K562 (cell line): Measurements from ENCODE around the gene TRAP1. TPM values are rescaled to one million over a fixed set of nuclear protein-coding genes. Genes with fewer than 3 reads are reported as not detected.

Source experiments
- BRD9 ChIP-seq: fragments of 450-650 bp; IDR thresholded peaks from 2 replicates; pipeline ENCODE4 v1.6.1; 2018; ENCODE audit warnings: low read depth; ENCODE audit not compliant: partially characterized antibody
- ELF4 ChIP-seq: fragments of 450-650 bp; formaldehyde crosslinking; IDR thresholded peaks from 2 replicates; pipeline ENCODE4 v1.4.0; 2022; ENCODE audit warnings: missing genetic modification characterization
- ELK3 ChIP-seq: fragments of 450-650 bp; formaldehyde crosslinking; IDR thresholded peaks from 2 replicates; pipeline ENCODE4 v1.4.0; 2020; ENCODE audit warnings: mild to moderate bottlenecking
- JUN ChIP-seq, 2 experiments: sonication (generic) in 1 of 2; formaldehyde crosslinking in 1 of 2; IDR thresholded peaks; 2 replicates each; pipeline versions ENCODE4 v1.6.1 to v1.8.0; 2012 to 2022; ENCODE audit warnings: borderline replicate concordance in 2 of 2, mild to moderate bottlenecking in 2 of 2, improper control_type of control experiment in 1 of 2, low read depth in 1 of 2, low read length in 1 of 2, missing genetic modification reagents in 1 of 2
- MYNN ChIP-seq, 2 experiments: sonication (generic); formaldehyde crosslinking in 1 of 2; IDR thresholded peaks; 2 replicates each; pipeline versions ENCODE4 v1.5.0 to v1.6.1; 2016 to 2020; ENCODE audit warnings: antibody characterized with exemption in 1 of 2, missing genetic modification reagents in 1 of 2
- RHOXF2B ChIP-seq: fragments of 250-450 bp; sonication (Bioruptor Pico); conservative IDR thresholded peaks from 2 replicates; pipeline ENCODE4 v1.5.1; 2021
- SOX6 ChIP-seq: fragments of 450-650 bp; IDR thresholded peaks from 2 replicates; pipeline ENCODE4 v1.6.1; 2014; ENCODE audit warnings: mild to moderate bottlenecking
- TBP ChIP-seq: optimal IDR thresholded peaks from 2 replicates; pipeline ENCODE3; 2011; ENCODE audit warnings: low read depth, low read length, improper control_type of control experiment
- XRCC3 ChIP-seq: fragments of 450-650 bp; IDR thresholded peaks from 2 replicates; pipeline ENCODE4 v1.6.1; 2017; ENCODE audit warnings: mild to moderate bottlenecking, moderate library complexity
- ZNF143 ChIP-seq: sonication (generic); formaldehyde crosslinking; IDR thresholded peaks from 2 replicates; pipeline ENCODE4 v1.9.0; 2022; ENCODE audit warnings: mild to moderate bottlenecking, missing genetic modification reagents
- ZNF431 ChIP-seq: sonication (generic); formaldehyde crosslinking; IDR thresholded peaks from 2 replicates; pipeline ENCODE4 v1.8.0; 2022; ENCODE audit warnings: mild to moderate bottlenecking, missing genetic modification reagents
- ZNF668 ChIP-seq: fragments of 250-450 bp; sonication (Bioruptor Pico); IDR thresholded peaks from 2 replicates; pipeline ENCODE4 v1.8.0; 2022; ENCODE audit warnings: mild to moderate bottlenecking, inconsistent platforms
- polyA plus RNA-seq, 8 experiments: library from polyadenylated mRNA; depleted of rRNA in 4 of 8; stranded (reverse) in 5 of 8; unstranded in 3 of 8; fragments of >200 nt; fragmentation: Nextera tagmentation in 2 of 8; fragmentation: Illumina TruSeq in 1 of 8; extraction: Ambion mirVana in 2 of 8; extraction: Trizol in 1 of 8; gene quantifications; 2 replicates each; pipeline versions ENCODE4 v1.2.1 to v1.2.3, GENCODE V29; 2011 to 2014; ENCODE audit warnings: inconsistent platforms in 1 of 8, missing spikeins in 1 of 8
- total RNA-seq, 7 experiments: library from RNA; depleted of rRNA in 6 of 7; stranded (reverse); fragments of >200 nt in 6 of 7; fragmentation: Illumina TruSeq in 2 of 7; extraction: Trizol in 2 of 7; gene quantifications; 2 replicates each; pipeline versions ENCODE4 v1.2.1 to v1.2.3, GENCODE V29; 2011 to 2021; ENCODE audit warnings: low replicate concordance in 1 of 7
- TF ChIP-seq, protein P1 (sequence below), 2 experiments: fragments of 150-350 bp in 1 of 2; IDR thresholded peaks; 2 replicates each; pipeline ENCODE4 v1.6.1; 2012 to 2016; ENCODE audit warnings: low read depth in 2 of 2, low read length in 2 of 2, mild to moderate bottlenecking in 1 of 2, moderate library complexity in 1 of 2
- TF ChIP-seq, protein P2 (sequence below): sonication (generic); formaldehyde crosslinking; IDR thresholded peaks from 2 replicates; pipeline ENCODE4 v1.8.1; 2022; ENCODE audit warnings: missing genetic modification reagents
- TF ChIP-seq, protein P3 (sequence below): fragments of 250-450 bp; sonication (Bioruptor Pico); IDR thresholded peaks from 2 replicates; pipeline ENCODE4 v1.9.0; 2021; ENCODE audit warnings: mild to moderate bottlenecking, inconsistent platforms

The TRAP1 gene
- total and polyA plus RNA-seq, 9 of the 15 experiments (the other 6 are each of a cell fraction or from before 2014, with no cell fraction given): 19.1 to 436 (median 301) TPM

DNA sequence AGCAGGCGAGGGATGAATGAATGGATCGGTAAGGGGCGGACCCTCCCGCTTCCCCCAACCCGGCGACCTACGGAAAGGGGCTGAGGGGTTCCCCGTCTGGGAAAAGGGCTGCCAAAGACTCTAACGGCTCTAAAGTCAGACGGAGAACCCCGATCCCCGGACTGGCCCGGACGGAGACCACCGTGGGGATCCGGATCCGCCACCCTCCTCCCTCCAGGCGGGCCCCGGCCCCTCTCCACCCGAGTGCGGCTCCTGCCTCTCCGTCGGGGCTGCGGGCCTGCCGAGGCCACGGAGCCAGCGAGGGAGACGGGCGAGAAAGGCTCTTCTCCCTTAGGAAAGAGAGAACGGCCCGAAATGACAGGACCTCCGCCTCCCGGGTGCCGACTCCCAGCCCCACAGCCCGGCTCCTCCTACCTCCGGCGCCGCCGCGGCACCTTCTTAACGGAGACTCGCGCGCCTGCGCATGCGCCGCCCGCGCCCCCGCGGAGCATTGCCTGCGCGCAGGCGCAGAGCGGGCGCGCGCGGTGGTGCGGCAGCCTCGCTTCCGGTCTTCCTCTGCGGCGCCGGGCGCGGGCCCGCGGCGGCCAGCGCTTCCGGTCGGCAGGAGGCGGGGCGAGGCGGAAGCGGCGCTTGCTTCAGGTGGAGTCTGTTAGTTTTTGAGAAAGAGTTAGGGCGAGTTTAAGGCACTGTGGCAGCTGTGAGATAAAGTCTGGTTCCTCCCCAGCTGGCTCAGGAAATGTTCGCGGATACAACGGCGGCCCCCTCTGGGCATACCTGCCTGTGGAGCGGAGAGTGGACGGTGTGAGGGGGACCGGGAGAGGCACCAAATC lies 106.0 kb downstream of the TRAP1 start, which contains the start of gene SLX4 (continued):
- TF ChIP-seq, protein P1, sequence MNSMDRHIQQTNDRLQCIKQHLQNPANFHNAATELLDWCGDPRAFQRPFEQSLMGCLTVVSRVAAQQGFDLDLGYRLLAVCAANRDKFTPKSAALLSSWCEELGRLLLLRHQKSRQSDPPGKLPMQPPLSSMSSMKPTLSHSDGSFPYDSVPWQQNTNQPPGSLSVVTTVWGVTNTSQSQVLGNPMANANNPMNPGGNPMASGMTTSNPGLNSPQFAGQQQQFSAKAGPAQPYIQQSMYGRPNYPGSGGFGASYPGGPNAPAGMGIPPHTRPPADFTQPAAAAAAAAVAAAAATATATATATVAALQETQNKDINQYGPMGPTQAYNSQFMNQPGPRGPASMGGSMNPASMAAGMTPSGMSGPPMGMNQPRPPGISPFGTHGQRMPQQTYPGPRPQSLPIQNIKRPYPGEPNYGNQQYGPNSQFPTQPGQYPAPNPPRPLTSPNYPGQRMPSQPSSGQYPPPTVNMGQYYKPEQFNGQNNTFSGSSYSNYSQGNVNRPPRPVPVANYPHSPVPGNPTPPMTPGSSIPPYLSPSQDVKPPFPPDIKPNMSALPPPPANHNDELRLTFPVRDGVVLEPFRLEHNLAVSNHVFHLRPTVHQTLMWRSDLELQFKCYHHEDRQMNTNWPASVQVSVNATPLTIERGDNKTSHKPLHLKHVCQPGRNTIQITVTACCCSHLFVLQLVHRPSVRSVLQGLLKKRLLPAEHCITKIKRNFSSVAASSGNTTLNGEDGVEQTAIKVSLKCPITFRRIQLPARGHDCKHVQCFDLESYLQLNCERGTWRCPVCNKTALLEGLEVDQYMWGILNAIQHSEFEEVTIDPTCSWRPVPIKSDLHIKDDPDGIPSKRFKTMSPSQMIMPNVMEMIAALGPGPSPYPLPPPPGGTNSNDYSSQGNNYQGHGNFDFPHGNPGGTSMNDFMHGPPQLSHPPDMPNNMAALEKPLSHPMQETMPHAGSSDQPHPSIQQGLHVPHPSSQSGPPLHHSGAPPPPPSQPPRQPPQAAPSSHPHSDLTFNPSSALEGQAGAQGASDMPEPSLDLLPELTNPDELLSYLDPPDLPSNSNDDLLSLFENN (IDR thresholded peaks at IDR 0.05; ENCODE audit: low read depth in 2 of 2, low read length in 2 of 2): no peak
- TF ChIP-seq MYNN (IDR thresholded peaks at IDR 0.05) (no peak), MYNN (CRISPR knock-in tag; IDR thresholded peaks at IDR 0.05) (no peak), BRD9 (no peak), ZNF431 (no peak), XRCC3 (no peak), SOX6 (0 out of 2 replicates have a peak, but pooled peaks have one; percentile 10), ELF4 (peak; percentile 28; the same call in 1 of the 2 replicates), ZNF143 (CRISPR knock-in tag) (no peak), JUN (IDR thresholded peaks at IDR 0.05; ENCODE audit: borderline replicate concordance, low read depth, low read length) (no peak), JUN (CRISPR knock-in tag; IDR thresholded peaks at IDR 0.05; ENCODE audit: borderline replicate concordance) (no peak), ELK3 (CRISPR knock-in tag) (no peak), ZNF668 (CRISPR knock-in tag) (no peak), RHOXF2B (no peak), TBP (peak; percentile 64)
- TF ChIP-seq, protein P2, sequence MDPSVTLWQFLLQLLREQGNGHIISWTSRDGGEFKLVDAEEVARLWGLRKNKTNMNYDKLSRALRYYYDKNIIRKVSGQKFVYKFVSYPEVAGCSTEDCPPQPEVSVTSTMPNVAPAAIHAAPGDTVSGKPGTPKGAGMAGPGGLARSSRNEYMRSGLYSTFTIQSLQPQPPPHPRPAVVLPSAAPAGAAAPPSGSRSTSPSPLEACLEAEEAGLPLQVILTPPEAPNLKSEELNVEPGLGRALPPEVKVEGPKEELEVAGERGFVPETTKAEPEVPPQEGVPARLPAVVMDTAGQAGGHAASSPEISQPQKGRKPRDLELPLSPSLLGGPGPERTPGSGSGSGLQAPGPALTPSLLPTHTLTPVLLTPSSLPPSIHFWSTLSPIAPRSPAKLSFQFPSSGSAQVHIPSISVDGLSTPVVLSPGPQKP: no peak
- TF ChIP-seq, protein P3, sequence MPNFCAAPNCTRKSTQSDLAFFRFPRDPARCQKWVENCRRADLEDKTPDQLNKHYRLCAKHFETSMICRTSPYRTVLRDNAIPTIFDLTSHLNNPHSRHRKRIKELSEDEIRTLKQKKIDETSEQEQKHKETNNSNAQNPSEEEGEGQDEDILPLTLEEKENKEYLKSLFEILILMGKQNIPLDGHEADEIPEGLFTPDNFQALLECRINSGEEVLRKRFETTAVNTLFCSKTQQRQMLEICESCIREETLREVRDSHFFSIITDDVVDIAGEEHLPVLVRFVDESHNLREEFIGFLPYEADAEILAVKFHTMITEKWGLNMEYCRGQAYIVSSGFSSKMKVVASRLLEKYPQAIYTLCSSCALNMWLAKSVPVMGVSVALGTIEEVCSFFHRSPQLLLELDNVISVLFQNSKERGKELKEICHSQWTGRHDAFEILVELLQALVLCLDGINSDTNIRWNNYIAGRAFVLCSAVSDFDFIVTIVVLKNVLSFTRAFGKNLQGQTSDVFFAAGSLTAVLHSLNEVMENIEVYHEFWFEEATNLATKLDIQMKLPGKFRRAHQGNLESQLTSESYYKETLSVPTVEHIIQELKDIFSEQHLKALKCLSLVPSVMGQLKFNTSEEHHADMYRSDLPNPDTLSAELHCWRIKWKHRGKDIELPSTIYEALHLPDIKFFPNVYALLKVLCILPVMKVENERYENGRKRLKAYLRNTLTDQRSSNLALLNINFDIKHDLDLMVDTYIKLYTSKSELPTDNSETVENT: 0 out of 2 replicates have a peak, but pooled peaks have one; percentile 42
